Measurements from ENCODE around the gene TPR.

Gene TPR

DNA sequence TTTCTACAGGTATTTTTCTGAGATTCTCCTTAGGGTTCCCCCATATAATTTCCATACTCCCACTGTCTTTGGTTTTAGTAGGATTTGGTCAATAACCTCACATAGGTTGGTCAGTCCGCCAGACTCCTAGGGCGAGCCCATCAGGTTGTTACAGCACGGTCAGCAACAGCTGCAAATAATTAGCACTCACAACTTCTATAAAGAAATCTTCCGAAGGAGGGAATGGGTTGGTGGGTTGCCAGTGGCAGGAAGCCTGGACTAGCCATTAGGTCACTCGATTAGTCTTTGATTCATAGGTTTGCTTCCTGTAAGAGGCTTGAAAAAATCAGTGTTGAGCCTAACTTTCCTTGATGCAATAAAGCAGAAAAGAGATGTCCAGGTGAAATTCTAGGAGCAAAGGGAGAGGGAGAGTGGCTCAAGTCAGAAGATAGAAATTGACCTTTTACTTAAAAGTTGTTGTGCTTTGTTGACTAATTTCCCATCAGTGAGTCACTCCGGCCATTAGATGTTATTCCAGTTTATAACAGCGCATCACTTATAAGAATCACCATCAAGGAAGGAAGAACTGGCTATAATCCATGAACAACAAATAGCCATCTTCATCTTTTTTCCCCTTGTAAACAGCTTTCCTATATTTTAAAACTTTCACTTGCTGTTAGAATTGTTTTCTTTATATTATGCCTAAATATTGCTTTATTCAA lies 88.3 kb downstream of the TPR start:
- H3K27ac ChIP-seq = no peak overlapping the region
- TF ChIP-seq, protein P1, sequence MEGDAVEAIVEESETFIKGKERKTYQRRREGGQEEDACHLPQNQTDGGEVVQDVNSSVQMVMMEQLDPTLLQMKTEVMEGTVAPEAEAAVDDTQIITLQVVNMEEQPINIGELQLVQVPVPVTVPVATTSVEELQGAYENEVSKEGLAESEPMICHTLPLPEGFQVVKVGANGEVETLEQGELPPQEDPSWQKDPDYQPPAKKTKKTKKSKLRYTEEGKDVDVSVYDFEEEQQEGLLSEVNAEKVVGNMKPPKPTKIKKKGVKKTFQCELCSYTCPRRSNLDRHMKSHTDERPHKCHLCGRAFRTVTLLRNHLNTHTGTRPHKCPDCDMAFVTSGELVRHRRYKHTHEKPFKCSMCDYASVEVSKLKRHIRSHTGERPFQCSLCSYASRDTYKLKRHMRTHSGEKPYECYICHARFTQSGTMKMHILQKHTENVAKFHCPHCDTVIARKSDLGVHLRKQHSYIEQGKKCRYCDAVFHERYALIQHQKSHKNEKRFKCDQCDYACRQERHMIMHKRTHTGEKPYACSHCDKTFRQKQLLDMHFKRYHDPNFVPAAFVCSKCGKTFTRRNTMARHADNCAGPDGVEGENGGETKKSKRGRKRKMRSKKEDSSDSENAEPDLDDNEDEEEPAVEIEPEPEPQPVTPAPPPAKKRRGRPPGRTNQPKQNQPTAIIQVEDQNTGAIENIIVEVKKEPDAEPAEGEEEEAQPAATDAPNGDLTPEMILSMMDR (IDR thresholded peaks at IDR 0.05) = no peak
- no peak for TF ChIP-seq ZFX (IDR thresholded peaks at IDR 0.05; ENCODE audit: borderline replicate concordance)

DNA sequence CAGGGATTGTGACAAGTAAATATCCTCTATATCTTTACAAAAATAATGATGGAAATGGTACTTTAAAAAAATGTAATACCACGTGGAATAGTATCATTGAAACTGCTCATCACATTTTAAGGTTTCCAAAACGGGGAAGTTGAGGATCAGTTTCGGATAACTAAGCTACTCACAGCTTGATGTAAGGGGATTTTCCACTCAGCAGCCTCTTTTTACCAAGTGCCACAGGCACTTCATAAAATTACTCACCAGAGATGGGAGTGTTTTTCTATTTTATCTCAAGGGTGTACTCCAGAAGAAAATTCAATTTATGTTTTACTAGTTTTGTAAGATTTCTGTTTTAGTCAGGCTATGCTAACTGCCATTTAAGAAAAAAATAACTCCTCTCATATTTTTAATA lies 91.7 kb downstream of the TPR start:
- TF ChIP-seq, protein P1 (IDR thresholded peaks at IDR 0.05) = no peak
- TF ChIP-seq ZFX (IDR thresholded peaks at IDR 0.05; ENCODE audit: borderline replicate concordance) = no peak
- no peak overlapping the region for H3K27ac ChIP-seq

DNA sequence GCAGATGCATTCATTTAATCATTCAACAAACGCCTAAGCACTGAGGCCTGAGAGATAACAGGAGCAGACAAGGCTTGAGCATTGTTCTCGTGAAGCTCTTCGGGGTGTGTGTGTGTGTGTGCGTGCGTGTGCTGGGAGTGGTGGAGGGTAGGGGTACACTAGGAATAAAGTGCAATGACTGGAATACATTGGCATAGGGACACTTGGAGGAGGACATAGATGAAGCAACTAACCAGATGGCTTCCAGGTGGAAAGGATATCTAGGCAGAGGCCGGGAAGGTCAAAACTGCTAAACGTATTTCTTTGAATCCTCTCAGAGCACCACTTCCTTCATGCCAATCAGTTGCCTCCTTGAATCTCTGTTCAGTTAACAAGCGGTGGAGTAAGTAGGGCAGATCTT lies 92.6 kb downstream of the TPR start:
- TF ChIP-seq ZFX (IDR thresholded peaks at IDR 0.05; ENCODE audit: borderline replicate concordance) = no peak
- TF ChIP-seq, protein P1 (IDR thresholded peaks at IDR 0.05) = no peak
- H3K27ac ChIP-seq = no peak overlapping the region

DNA sequence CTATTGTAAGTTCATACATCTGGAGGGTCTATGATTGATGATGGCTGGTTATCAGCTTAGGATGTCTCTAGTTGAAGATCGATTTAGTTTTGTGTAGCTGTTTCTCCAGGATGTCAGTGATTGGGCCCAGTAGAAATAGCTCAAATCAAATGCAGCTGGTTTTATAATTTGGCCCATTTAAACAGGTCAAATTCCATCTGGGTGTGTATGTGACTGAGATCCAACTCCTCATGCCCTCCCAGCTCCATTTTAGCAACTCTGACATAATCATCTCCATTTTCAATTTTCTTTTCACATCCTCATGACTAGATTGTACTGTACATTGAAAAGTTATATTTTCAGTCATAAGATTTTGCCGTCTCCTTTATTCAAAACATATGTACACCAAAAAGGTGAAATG lies 99.2 kb downstream of the TPR start:
- no peak overlapping the region for H3K27ac ChIP-seq
- TF ChIP-seq ZFX (IDR thresholded peaks at IDR 0.05; ENCODE audit: borderline replicate concordance) = no peak
- TF ChIP-seq, protein P1 (IDR thresholded peaks at IDR 0.05) = no peak

DNA sequence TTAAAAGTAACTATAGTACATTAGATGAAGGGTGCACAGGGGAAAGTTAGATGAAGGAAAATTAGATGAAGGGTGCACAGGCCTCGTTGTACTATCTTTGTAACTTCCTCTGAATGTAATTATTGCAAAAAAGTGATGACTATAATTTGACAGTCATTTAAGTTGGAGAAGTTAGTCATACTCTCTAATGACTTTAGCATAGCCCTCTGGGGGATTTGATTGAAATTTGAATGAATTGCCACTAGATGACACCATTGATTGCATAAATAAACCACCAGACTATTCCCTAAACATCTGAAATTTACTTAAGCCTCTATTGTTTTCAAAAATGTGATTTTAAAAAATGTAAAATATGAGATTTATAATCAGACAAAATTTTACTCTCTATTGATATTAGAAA lies 102.6 kb downstream of the TPR start:
- TF ChIP-seq, protein P1 (IDR thresholded peaks at IDR 0.05) = peak; percentile 32; the same call in 1 of the 2 replicates
- TF ChIP-seq ZFX (IDR thresholded peaks at IDR 0.05; ENCODE audit: borderline replicate concordance) = no peak
- no peak overlapping the region for H3K27ac ChIP-seq

DNA sequence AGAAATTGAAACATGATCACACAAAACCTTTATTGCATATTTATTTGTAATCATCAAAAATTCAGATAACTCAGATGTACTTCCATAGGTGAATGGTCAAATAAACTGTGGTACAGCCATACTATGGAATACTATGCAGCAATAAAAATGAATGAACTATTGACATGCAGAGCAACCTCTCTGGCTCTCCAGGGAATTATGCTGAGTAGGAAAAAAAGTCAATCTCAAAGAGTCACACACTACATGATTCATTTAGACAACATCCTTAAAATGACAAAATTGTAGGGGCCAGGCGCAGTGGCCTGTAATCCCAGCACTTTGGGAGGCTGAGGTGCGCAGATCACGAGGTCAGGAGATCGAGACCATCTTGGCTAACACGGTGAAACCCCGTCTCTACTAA lies 104.0 kb downstream of the TPR start:
- TF ChIP-seq, protein P1 (IDR thresholded peaks at IDR 0.05) = no peak
- TF ChIP-seq ZFX (IDR thresholded peaks at IDR 0.05; ENCODE audit: borderline replicate concordance) = no peak
- H3K27ac ChIP-seq = no peak overlapping the region
